Endothelial cell of hepatic sinusoid (primary cell): ENCODE data around the gene TEX22.

ENCODE experiments used
- in situ Hi-C: cut with HindIII; loops from 2 replicates; pipeline ENCODE4 v1.10.0; 2017; ENCODE audit warnings: low sequenced_read_pairs

TEX22 gene

GRCh38 chr14:105365101-105365500 lies 33.2 kb upstream of the TEX22 start:
- in situ Hi-C loops: loop anchor here (25.0 kb wide), 1 partner anchor 178 kb away; the partner anchor contains the start of gene NUDT14

- in situ Hi-C loops: loop anchor here (25.0 kb wide), 1 partner anchor 178 kb away; the partner anchor contains the start of gene NUDT14
Measured at GRCh38 chr14:105365681-105366080, 32.7 kb upstream of the TEX22 start.

GRCh38 chr14:105366386-105367074 lies 31.8 kb upstream of the TEX22 start:
- in situ Hi-C loops: loop anchor here (25.0 kb wide), 1 partner anchor 179 kb away; the partner anchor contains the start of gene NUDT14

GRCh38 chr14:105367116-105368031 lies 31.0 kb upstream of the TEX22 start:
- in situ Hi-C loops: loop anchor here (25.0 kb wide), 1 partner anchor 180 kb away; the partner anchor contains the start of gene NUDT14

- in situ Hi-C loops: loop anchor here (25.0 kb wide), 1 partner anchor 181 kb away; the partner anchor contains the start of gene NUDT14
Measured at GRCh38 chr14:105368032-105368417, 30.3 kb upstream of the TEX22 start.

DNA sequence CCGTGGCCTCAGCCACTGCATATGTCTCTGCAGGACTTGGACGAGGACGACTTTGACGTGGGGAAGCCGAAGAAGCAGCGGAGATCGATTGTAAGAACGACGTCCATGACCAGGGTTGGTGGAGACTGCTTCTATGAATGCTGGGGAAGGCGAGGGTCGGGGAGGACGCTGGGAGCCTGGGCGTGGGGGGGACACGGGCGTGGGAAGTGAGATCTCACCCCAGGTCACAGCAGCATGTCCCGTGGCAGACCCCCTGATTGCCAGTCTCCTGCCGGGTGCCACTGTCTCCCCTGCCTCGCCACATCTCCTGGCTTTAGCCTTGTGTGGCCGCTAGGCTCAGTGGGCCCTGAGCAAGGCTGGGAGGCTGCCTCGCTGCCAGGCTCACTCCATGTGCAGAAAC lies 29.9 kb upstream of the TEX22 start:
- in situ Hi-C loops: loop anchor here (25.0 kb wide), 1 partner anchor 181 kb away; the partner anchor contains the start of gene NUDT14

- in situ Hi-C loops: loop anchor here (25.0 kb wide), 1 partner anchor 182 kb away; the partner anchor contains the start of gene NUDT14
Measured at GRCh38 chr14:105368910-105369652, 29.3 kb upstream of the TEX22 start.

DNA sequence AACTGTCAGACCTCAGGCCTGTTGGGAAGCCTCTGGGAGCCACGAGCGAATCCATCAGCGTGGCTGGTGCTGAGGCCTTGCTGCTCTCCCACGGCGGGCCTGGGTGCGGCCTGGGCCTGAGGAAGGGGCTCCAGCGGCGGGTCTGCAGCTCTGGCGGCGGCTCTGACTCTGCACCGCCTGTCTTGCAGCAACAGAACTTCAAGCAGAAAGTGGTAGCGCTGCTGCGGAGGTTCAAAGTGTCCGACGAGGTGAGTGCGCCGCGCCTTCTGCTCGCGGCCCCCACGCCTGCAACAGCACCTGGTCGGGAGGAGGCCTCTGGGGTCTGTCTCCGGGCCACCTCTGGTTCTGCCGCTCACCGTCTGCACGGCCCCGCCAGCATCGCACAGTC lies 28.7 kb upstream of the TEX22 start:
- in situ Hi-C loops: loop anchor here (25.0 kb wide), 1 partner anchor 182 kb away; the partner anchor contains the start of gene NUDT14

DNA sequence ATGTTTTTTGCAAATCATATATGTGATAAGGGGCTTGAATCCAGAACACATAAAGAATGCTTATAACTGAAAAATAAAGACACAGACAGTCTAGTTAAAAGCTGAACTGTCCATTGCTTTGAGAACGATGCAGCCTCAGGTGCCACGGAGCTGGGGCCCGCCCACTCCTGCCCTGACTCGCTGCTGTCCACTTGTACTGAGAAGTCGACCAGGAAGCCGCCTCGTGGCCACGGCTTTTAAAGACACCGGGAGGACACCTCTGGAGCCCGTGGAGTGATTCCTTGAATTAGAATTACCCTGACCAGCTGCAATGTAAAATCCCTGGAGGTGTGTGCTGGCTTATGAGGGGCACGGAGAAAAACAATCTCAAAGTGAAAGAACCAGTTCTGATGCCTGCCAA lies 23.9 kb upstream of the TEX22 start:
- in situ Hi-C loops: loop anchor here (25.0 kb wide), 1 partner anchor 187 kb away; the partner anchor contains the start of gene NUDT14

DNA sequence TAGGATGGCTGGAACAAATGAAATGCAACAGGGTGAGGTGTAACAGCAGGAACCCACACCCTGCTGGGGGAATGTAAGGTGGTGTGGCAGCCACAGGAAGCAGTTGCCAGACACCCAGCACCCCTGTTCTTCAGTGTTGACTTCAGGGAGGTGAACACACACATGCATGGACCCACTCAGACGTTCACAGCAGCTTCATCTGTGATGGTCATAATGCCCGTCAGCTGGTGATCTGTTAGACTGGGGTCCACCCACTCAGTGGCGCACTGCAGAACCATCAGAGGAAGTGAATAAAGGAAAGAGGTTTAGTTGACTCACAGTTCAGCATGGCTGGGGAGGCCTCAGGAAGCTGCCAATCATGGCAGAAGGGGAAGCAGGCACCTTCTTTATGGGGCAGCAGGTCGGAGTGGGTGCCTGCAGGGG lies 22.7 kb upstream of the TEX22 start:
- in situ Hi-C loops: no loop called here

DNA sequence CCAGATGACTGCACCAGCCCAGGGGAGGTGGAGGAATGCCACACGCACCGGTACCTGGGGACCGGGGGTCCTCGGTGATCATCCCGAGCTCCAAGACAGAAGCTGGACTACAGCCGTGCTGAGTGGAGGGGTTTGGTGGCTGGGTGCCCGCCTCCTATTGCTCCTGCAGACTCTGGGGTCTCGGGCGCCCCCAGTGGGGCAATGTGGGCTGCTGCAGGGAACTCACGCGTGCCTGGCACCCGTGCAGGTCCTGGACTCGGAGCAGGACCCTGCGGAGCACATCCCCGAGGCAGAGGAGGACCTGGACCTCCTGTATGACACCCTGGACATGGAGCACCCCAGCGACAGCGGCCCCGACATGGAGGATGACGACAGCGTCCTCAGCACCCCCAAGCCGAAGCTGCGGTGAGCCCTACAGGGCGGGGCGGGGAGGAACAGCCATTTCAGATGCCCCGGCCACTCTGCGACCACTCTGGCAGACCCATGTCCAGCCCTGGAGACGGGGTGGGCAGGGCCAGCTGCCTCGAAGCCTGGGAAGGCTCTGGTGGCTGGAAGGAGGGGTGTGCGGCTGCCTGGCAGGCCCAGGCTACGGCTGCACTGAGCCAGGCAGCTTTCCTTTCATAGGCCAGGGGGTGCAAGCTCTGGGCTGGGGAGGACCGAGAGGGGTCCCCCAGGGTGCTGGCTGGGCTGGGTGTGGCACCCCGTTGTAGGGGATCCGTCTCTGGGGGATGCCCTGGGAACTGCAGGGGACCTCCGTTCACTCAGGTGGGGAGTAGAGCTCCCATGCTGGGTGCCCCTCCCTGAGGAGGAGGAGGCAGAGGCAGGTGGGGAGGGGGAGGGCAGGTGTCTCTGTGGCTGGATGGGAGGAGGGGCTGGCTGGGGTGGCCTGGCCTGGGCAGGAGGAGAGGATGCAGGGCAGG lies 21.6 kb upstream of the TEX22 start:
- in situ Hi-C loops: no loop called here

GRCh38 chr14:105377555-105378182 lies 20.7 kb upstream of the TEX22 start:
- in situ Hi-C loops: no loop called here

GRCh38 chr14:105378199-105378598 lies 20.1 kb upstream of the TEX22 start:
- in situ Hi-C loops: no loop called here

- in situ Hi-C loops: no loop called here
Measured at GRCh38 chr14:105378873-105379685, 19.3 kb upstream of the TEX22 start.

DNA sequence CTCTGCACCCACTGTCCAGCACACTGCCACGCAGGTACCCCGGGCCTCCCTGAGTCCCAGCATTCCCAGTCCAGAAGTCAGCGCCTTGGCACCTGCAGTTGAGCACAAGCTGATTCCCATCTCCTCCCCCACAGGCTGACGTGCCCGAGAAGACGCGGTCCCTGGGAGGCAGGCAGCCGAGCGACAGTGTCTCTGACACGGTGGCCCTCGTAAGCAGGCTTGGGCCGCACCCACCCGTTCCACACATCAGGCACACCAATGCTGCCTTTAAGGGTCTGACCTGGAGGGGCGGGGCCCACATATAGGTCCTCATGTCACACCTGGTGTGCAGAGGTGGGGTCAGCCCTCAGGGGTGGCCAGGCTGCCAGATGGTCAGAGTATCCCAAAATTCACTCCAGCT lies 18.4 kb upstream of the TEX22 start:
- in situ Hi-C loops: no loop called here

- in situ Hi-C loops: no loop called here
Measured at GRCh38 chr14:105380756-105381155, 17.6 kb upstream of the TEX22 start.

GRCh38 chr14:105381446-105382342 lies 16.6 kb upstream of the TEX22 start:
- in situ Hi-C loops: no loop called here
